ENCODE measurements around the gene PTMS. TPM values are rescaled to one million over a fixed set of nuclear protein-coding genes. Genes with fewer than 3 reads are reported as not detected.

The PTMS gene
- total and polyA plus RNA-seq, 2 of the 13 experiments (the other 11 are each of a cell fraction or from before 2014, with no cell fraction given), result 40.5 to 82.4 TPM

GRCh38 chr12:6784761-6785160 lies 18.6 kb downstream of the PTMS start (continued):
- TF ChIP-seq ZNF512B (CRISPR knock-in tag; IDR thresholded peaks at IDR 0.05; ENCODE audit: borderline replicate concordance), result no peak
- no peak for TF ChIP-seq ZNF224 (CRISPR knock-in tag; IDR thresholded peaks at IDR 0.05)
- TF ChIP-seq ZNF615 (CRISPR knock-in tag; IDR thresholded peaks at IDR 0.05; ENCODE audit: borderline replicate concordance), result no peak
- TF ChIP-seq FOXP1 (IDR thresholded peaks at IDR 0.05), result no peak
- no peak for TF ChIP-seq FOXP1 (CRISPR knock-in tag; IDR thresholded peaks at IDR 0.05)
- TF ChIP-seq CEBPZ (IDR thresholded peaks at IDR 0.05; ENCODE audit: low read length), result no peak
- TF ChIP-seq ZNF333 (CRISPR knock-in tag; IDR thresholded peaks at IDR 0.05; ENCODE audit: borderline replicate concordance), result no peak
- no peak for TF ChIP-seq HCFC1 (IDR thresholded peaks at IDR 0.05; ENCODE audit: low read depth, low read length)

Data from HepG2 (cell line).